ENCODE measurements around the gene ANKEF1.

Gene ANKEF1

DNA sequence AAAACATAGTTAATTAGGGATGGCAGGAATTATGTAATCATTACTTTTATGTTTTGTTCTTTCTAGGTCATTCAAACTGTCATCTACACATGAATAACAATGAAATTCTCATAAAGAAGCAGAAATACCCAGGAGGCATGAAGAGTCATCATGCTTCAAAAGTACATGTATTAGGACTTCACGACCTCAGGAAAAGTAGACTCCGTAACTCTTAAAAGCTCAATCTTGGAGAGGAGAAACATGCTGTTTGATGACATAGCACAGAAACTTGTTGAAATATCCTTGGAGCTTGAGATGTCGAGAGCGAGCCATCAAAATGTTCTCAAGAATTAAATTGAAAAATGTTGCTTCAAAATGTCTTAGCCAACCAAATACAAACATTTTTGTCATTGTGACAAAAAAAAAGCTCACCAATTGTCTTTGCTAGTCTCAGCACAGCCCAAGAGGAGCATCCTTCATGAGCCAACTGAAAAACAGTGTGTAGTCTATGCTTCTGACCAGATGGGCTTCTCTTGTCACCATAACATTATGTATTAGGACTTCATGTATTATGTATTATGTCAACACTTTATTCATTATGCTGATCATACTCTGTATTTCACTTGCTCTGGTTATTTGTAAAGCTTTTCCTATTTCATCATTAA is 28.2 kb upstream of the ANKEF1 start:
- H4K20me1 ChIP-seq (ENCODE audit: insufficient read depth): no peaks in the 10 kb centered on the region
- H3K4me3 ChIP-seq (IDR thresholded peaks at IDR 0.05; ENCODE audit: insufficient read depth, low read depth, low read length): no peak overlapping the region
- no peaks in the 10 kb centered on the region for H3K27me3 ChIP-seq (ENCODE audit: insufficient read depth, low read depth)
- no peaks in the 10 kb centered on the region for H3K36me3 ChIP-seq (ENCODE audit: insufficient read depth)
- no peak overlapping the region for H3K27ac ChIP-seq
- no peaks in the 10 kb centered on the region for H3K4me1 ChIP-seq (ENCODE audit: low read depth, poor library complexity, severe bottlenecking)
- no peak overlapping the region for H2AFZ ChIP-seq (ENCODE audit: low read depth)
- no peaks in the 10 kb centered on the region for H3K79me2 ChIP-seq (ENCODE audit: insufficient read depth, low read depth)
- H3K9ac ChIP-seq: no peak overlapping the region
- H3K4me2 ChIP-seq: no peak overlapping the region
- TF ChIP-seq, protein P1, sequence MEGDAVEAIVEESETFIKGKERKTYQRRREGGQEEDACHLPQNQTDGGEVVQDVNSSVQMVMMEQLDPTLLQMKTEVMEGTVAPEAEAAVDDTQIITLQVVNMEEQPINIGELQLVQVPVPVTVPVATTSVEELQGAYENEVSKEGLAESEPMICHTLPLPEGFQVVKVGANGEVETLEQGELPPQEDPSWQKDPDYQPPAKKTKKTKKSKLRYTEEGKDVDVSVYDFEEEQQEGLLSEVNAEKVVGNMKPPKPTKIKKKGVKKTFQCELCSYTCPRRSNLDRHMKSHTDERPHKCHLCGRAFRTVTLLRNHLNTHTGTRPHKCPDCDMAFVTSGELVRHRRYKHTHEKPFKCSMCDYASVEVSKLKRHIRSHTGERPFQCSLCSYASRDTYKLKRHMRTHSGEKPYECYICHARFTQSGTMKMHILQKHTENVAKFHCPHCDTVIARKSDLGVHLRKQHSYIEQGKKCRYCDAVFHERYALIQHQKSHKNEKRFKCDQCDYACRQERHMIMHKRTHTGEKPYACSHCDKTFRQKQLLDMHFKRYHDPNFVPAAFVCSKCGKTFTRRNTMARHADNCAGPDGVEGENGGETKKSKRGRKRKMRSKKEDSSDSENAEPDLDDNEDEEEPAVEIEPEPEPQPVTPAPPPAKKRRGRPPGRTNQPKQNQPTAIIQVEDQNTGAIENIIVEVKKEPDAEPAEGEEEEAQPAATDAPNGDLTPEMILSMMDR (conservative IDR thresholded peaks at IDR 0.05; ENCODE audit: low read depth, low read length): no peak

DNA sequence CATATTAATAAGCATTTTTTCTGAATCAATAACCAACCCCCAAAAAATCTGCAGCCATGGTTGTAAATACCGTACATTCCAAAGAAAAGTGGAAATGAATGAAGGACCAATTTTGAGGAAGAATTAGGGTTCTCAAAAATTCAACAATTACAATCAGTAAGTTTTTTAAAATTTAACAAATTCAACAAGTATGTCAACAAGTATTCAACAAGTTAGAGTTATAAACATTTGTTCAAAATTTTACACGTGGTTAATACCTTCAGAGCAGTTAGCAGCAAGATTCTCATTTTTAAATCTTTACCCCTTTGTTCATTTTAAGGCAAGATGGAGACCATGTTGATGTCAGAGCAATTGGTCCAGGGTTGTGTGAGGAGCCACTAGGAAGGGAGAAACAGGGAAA is 27.6 kb upstream of the ANKEF1 start:
- Histone ChIP-seq H4K20me1 (ENCODE audit: insufficient read depth) (no peaks in the 10 kb centered on the region), H3K36me3 (ENCODE audit: insufficient read depth) (no peaks in the 10 kb centered on the region), H3K79me2 (ENCODE audit: insufficient read depth, low read depth) (no peaks in the 10 kb centered on the region), H3K4me1 (ENCODE audit: low read depth, poor library complexity, severe bottlenecking) (no peaks in the 10 kb centered on the region), H3K27me3 (ENCODE audit: insufficient read depth, low read depth) (no peaks in the 10 kb centered on the region), H3K4me2 (no peak overlapping the region), H3K27ac (no peak overlapping the region), H3K4me3 (IDR thresholded peaks at IDR 0.05; ENCODE audit: insufficient read depth, low read depth, low read length) (no peak overlapping the region), H2AFZ (ENCODE audit: low read depth) (no peak overlapping the region), H3K9ac (no peak overlapping the region)
- TF ChIP-seq, protein P1 (conservative IDR thresholded peaks at IDR 0.05; ENCODE audit: low read depth, low read length): no peak

DNA sequence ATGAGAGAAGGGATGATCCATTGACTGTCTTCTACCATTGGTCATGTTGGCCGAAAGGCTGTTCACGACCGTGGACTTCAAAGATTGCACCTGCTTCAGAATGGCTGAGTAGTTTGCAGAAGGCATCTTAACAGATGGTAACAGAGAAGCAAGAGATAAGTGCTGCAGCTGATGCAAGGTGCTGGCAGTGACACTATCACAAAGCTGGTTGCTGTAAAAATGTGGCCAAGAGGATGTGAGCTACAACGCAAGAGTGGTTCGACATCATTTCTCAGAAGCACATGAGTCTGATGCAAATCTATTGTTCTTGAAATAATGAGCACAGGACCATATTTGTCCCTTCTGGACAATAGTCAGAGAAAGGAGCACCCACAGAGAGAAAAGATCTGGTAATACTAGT is 27.0 kb upstream of the ANKEF1 start:
- no peak overlapping the region for H3K4me3 ChIP-seq (IDR thresholded peaks at IDR 0.05; ENCODE audit: insufficient read depth, low read depth, low read length)
- no peaks in the 10 kb centered on the region for H3K27me3 ChIP-seq (ENCODE audit: insufficient read depth, low read depth)
- H3K36me3 ChIP-seq (ENCODE audit: insufficient read depth): no peaks in the 10 kb centered on the region
- H3K9ac ChIP-seq: no peak overlapping the region
- no peaks in the 10 kb centered on the region for H4K20me1 ChIP-seq (ENCODE audit: insufficient read depth)
- no peaks in the 10 kb centered on the region for H3K4me1 ChIP-seq (ENCODE audit: low read depth, poor library complexity, severe bottlenecking)
- TF ChIP-seq, protein P1 (conservative IDR thresholded peaks at IDR 0.05; ENCODE audit: low read depth, low read length): no peak
- H3K27ac ChIP-seq: no peak overlapping the region
- H3K4me2 ChIP-seq: no peak overlapping the region
- no peaks in the 10 kb centered on the region for H3K79me2 ChIP-seq (ENCODE audit: insufficient read depth, low read depth)
- H2AFZ ChIP-seq (ENCODE audit: low read depth): no peak overlapping the region

DNA sequence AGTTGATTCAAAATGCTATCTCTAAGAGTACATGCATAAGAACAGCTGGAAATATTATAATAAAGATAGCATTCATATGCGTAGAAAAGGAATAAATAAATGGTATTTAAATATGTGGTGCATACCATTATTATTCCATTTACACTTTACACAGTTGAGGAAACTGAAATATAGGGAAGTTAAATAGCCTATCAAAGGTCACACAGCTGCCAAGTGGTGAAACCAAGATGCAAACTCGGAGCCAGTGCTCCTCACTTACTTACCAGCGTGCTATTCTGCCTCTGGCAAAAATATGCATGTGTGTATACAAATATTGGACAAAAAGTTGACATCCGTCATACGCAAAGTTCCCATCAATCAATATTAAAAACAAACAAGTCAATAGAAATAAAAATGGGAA is 22.3 kb upstream of the ANKEF1 start:
- Histone ChIP-seq H3K36me3 (ENCODE audit: insufficient read depth) (no peaks in the 10 kb centered on the region), H3K4me2 (no peak overlapping the region), H3K27me3 (ENCODE audit: insufficient read depth, low read depth) (no peaks in the 10 kb centered on the region), H3K27ac (no peak overlapping the region), H3K4me1 (ENCODE audit: low read depth, poor library complexity, severe bottlenecking) (no peaks in the 10 kb centered on the region), H3K9ac (no peak overlapping the region), H3K79me2 (ENCODE audit: insufficient read depth, low read depth) (no peaks in the 10 kb centered on the region), H2AFZ (ENCODE audit: low read depth) (no peak overlapping the region), H4K20me1 (ENCODE audit: insufficient read depth) (no peaks in the 10 kb centered on the region), H3K4me3 (IDR thresholded peaks at IDR 0.05; ENCODE audit: insufficient read depth, low read depth, low read length) (no peak overlapping the region)
- TF ChIP-seq, protein P1 (conservative IDR thresholded peaks at IDR 0.05; ENCODE audit: low read depth, low read length): no peak

All from KMS-11 (cell line).